Measurements from ENCODE around the gene ADAMTSL3.

DNA sequence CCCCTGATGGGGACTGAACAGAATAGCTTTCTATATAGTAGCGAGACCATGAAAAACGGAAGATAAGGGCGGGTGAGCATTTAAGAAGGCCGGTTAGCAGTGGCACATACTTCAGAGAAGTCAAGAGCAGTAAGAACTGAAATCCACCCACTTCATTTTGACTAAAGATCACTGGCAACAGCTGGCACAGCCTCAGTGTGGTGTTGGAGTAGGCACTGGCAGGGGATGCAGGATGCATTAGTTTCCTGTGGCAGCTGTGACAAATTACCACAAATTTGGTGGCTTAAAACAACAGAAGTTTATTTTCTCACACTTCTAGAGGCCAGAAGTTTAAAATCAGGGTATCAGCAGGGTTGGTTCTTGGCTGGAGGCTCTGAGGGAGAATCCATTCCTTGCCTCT is 176.5 kb downstream of the ADAMTSL3 start:
- TF ChIP-seq, protein P1, sequence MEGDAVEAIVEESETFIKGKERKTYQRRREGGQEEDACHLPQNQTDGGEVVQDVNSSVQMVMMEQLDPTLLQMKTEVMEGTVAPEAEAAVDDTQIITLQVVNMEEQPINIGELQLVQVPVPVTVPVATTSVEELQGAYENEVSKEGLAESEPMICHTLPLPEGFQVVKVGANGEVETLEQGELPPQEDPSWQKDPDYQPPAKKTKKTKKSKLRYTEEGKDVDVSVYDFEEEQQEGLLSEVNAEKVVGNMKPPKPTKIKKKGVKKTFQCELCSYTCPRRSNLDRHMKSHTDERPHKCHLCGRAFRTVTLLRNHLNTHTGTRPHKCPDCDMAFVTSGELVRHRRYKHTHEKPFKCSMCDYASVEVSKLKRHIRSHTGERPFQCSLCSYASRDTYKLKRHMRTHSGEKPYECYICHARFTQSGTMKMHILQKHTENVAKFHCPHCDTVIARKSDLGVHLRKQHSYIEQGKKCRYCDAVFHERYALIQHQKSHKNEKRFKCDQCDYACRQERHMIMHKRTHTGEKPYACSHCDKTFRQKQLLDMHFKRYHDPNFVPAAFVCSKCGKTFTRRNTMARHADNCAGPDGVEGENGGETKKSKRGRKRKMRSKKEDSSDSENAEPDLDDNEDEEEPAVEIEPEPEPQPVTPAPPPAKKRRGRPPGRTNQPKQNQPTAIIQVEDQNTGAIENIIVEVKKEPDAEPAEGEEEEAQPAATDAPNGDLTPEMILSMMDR (IDR thresholded peaks at IDR 0.05), result no peak
- TF ChIP-seq POLR2A (IDR thresholded peaks at IDR 0.05), result no peak
